Subcutaneous adipose tissue (tissue), 4 donors: ENCODE measurements around the gene ZNF777. TPM values are rescaled to one million over a fixed set of nuclear protein-coding genes. Genes with fewer than 3 reads are reported as not detected.

ENCODE experiments used
- total RNA-seq, 4 donors: library from RNA; depleted of rRNA; stranded (reverse); fragments of >200 nt; gene quantifications; one replicate each; pipeline ENCODE4 v1.1.0, GENCODE V29; 2016
- TF ChIP-seq, protein P1 (sequence below): fragments of 450-650 bp; IDR thresholded peaks from one replicate; pipeline ENCODE4 v1.5.1; 2016; ENCODE audit warnings: low read depth, mild to moderate bottlenecking, control low read depth, antibody characterized with exemption, moderate library complexity

ZNF777 gene
- total RNA-seq, 4 donors from 2014 or later: 2.4 to 8.1 (median 4.3) TPM

DNA sequence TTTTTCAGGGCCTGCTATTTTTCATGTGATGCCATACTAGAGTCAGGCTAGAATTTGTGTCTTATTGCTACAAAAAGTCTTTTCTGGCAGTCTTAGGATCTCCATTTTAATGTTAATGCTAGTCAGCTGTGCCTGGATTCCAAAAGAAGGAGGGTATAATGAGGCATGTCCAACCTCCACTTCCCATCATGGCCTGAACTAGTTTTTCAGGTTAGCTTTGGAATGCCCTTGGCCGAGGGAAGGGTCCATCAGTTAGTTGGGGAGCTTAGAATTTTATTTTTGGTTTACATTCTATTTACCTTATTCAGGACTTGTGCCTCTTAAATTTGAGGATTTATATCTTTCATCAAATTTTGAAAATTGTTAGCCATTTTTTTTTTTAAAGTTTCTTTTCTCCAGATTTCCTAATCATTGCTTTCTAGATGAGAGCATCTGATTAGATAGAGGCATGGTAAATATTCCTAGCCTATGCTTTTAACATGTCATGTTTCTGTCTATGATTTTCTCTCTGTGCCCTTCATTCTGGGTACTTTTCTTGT is 6.5 kb upstream of the ZNF777 start:
- TF ChIP-seq, protein P1, sequence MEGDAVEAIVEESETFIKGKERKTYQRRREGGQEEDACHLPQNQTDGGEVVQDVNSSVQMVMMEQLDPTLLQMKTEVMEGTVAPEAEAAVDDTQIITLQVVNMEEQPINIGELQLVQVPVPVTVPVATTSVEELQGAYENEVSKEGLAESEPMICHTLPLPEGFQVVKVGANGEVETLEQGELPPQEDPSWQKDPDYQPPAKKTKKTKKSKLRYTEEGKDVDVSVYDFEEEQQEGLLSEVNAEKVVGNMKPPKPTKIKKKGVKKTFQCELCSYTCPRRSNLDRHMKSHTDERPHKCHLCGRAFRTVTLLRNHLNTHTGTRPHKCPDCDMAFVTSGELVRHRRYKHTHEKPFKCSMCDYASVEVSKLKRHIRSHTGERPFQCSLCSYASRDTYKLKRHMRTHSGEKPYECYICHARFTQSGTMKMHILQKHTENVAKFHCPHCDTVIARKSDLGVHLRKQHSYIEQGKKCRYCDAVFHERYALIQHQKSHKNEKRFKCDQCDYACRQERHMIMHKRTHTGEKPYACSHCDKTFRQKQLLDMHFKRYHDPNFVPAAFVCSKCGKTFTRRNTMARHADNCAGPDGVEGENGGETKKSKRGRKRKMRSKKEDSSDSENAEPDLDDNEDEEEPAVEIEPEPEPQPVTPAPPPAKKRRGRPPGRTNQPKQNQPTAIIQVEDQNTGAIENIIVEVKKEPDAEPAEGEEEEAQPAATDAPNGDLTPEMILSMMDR: no peak

GRCh38 chr7:149466364-149466763 is 5.5 kb upstream of the ZNF777 start:
- TF ChIP-seq, protein P1: no peak

DNA sequence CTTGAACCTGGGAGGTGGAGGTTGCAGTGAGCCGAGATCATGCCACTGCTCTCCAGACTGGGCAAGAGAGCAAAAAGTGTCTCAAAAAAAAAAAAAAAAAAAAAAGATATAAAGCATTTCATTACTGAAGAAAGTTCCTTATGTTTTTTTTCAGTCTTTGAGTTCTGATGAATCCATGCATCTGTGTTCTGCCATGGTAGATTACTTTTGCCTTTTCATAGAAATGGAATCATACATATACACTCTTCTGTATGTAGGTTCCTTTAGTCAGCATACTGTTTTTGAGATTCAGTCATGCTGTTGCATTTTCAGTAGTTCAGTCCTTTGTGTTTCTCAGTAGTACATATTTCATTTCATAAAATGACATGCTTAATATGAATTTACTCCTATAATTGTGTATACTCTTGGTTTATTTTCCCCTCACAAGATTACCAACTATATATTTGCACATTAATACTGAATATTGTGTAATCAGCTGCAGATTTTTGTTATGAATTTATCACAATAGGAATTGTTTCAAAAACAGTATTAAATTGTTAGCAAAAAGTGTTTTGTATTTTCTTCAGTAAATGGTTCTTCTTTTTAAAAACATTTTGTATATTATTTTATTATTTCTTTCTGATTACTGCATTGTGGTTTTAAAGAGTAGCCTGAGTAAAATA is 2.8 kb upstream of the ZNF777 start:
- TF ChIP-seq, protein P1: no peak

- TF ChIP-seq, protein P1: no peak
Observed at GRCh38 chr7:149462101-149462520, 1.2 kb upstream of the ZNF777 start.

- TF ChIP-seq, protein P1: no peak
Observed at GRCh38 chr7:149459540-149460452, 1.1 kb downstream of the ZNF777 start.

- TF ChIP-seq, protein P1: no peak
Observed at GRCh38 chr7:149459201-149459539, 1.7 kb downstream of the ZNF777 start.

DNA sequence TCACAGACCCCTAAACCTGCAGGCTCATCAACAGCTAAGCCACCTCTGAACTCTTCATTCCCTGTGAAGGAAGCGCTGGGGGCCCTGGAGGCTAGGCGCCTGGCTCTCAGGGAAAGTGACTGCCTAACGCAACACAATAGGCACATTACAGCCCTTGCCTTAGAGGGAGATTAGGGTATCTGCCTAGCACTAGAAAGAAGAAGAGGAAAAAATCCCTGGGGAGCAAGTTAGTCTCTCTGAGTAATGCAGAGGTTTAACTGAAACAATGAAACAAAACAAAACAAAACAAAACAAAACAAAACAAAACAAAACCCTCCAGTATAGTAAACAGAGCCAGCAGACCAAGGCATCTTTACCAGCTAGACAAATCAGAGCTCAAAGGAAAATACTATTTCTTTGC is 2.6 kb downstream of the ZNF777 start:
- TF ChIP-seq, protein P1: no peak
